GM21526 (cell line): ENCODE results near the gene ZNF74.
"Not testable (repeated sequence)": the region's sequence is repeated elsewhere in the genome, so short reads cannot be mapped to it uniquely, and the experiment has no call there.

ENCODE experiments used
- ATAC-seq: cut with Tn5 transposase; IDR thresholded peaks from one replicate; pipeline ENCODE4 v1.9.1; 2021; ENCODE audit warnings: moderate library complexity; ENCODE audit not compliant: unreplicated experiment, low FRiP score

Gene ZNF74

GRCh38 chr22:20399866-20400605 lies 6.1 kb downstream of the ZNF74 start:
- ATAC-seq: no peak

GRCh38 chr22:20400606-20401375 lies 6.8 kb downstream of the ZNF74 start:
- ATAC-seq: no peak

GRCh38 chr22:20401376-20402014 lies 7.5 kb downstream of the ZNF74 start:
- ATAC-seq: no peak

- ATAC-seq: no peak
Measured at GRCh38 chr22:20402960-20403778, 9.2 kb downstream of the ZNF74 start.

GRCh38 chr22:20403779-20404140 lies 9.8 kb downstream of the ZNF74 start:
- ATAC-seq: no peak

- ATAC-seq: no peak
Measured at GRCh38 chr22:20404881-20405280, 10.9 kb downstream of the ZNF74 start.

GRCh38 chr22:20405291-20405930 lies 11.5 kb downstream of the ZNF74 start:
- ATAC-seq: no peak

- ATAC-seq: no peak
Measured at GRCh38 chr22:20405931-20406685, 12.2 kb downstream of the ZNF74 start.

GRCh38 chr22:20406686-20407408 lies 12.9 kb downstream of the ZNF74 start:
- ATAC-seq: no peak

GRCh38 chr22:20407829-20408228 lies 13.9 kb downstream of the ZNF74 start:
- no peak for ATAC-seq

GRCh38 chr22:20408891-20409290 lies 14.9 kb downstream of the ZNF74 start:
- ATAC-seq: no peak

- not testable (repeated sequence) for ATAC-seq
Measured at GRCh38 chr22:20409385-20409784, 15.4 kb downstream of the ZNF74 start.

GRCh38 chr22:20412474-20413216 lies 18.7 kb downstream of the ZNF74 start:
- no peak for ATAC-seq

GRCh38 chr22:20413217-20414058 lies 19.5 kb downstream of the ZNF74 start:
- no peak for ATAC-seq

GRCh38 chr22:20414059-20414440 lies 20.1 kb downstream of the ZNF74 start:
- no peak for ATAC-seq

GRCh38 chr22:20414450-20414849 lies 20.5 kb downstream of the ZNF74 start:
- ATAC-seq: no peak

- ATAC-seq: not testable (repeated sequence)
Measured at GRCh38 chr22:20415241-20415640, 21.3 kb downstream of the ZNF74 start.
